Tibial artery (tissue), 4 donors: Measurements from ENCODE around the gene LAMC2.

Source experiments
- DNase-seq, 2 donors: peaks; one replicate each; pipeline ENCODE4 v3.0.0-alpha.2; 2019
- H3K27ac ChIP-seq, 2 donors: fragments of 200-600 bp; sonication (generic) in 1 of 2; 1 replicate in 1 of 2; 2 replicates in 1 of 2; pipeline ENCODE4 v1.5.1; 2018 to 2019; ENCODE audit warnings: mild to moderate bottlenecking in 1 of 2
- H3K27me3 ChIP-seq, 2 donors: fragments of 200-600 bp; sonication (generic) in 1 of 2; one replicate each; pipeline versions ENCODE4 v1.5.1 to v1.6.0; 2016 to 2019
- H3K36me3 ChIP-seq, 3 donors: fragments of 200-600 bp; sonication (generic) in 2 of 3; one replicate each; pipeline ENCODE4 v1.5.1; 2016 to 2019; ENCODE audit warnings: mild to moderate bottlenecking in 2 of 3
- H3K4me1 ChIP-seq, 4 donors: fragments of 200-600 bp; sonication (generic) in 2 of 4; 1 replicate in 3 of 4; 2 replicates in 1 of 4; pipeline ENCODE4 v1.5.1; 2016 to 2019
- H3K4me3 ChIP-seq, 2 donors: fragments of 200-600 bp; sonication (generic) in 1 of 2; 1 replicate in 1 of 2; 2 replicates in 1 of 2; pipeline ENCODE4 v1.5.1; 2018 to 2019; ENCODE audit warnings: mild to moderate bottlenecking in 2 of 2
- H3K9me3 ChIP-seq, 3 donors: fragments of 200-600 bp; sonication (generic) in 1 of 3; one replicate each; pipeline ENCODE4 v1.5.1; 2016 to 2019
- CTCF ChIP-seq, 2 experiments: fragments of 200-600 bp in 1 of 2; fragments of 450-650 bp in 1 of 2; IDR thresholded peaks; one replicate each; pipeline ENCODE4 v1.5.1; 2017 to 2019; ENCODE audit warnings: antibody characterized with exemption in 2 of 2, mild to moderate bottlenecking in 1 of 2, moderate library complexity in 1 of 2
- intact Hi-C: fragments of 100-400 bp; cut with DNase I; formaldehyde crosslinking; loops from one replicate; pipeline ENCODE4 v1.15.0; 2023; ENCODE audit warnings: low total_unique reads

Gene LAMC2

GRCh38 chr1:183209533-183210158 lies 23.6 kb downstream of the LAMC2 start:
- no peaks in the 10 kb centered on the region for H3K36me3 ChIP-seq
- no peak overlapping the region for H3K4me3 ChIP-seq
- TF ChIP-seq CTCF (IDR thresholded peaks at IDR 0.05), result no peak
- peaks cover 0 to 12% (median 6%) of the 10 kb centered on the region in 4 donors for H3K4me1 ChIP-seq
- no peak for DNase-seq
- no peaks in the 10 kb centered on the region for H3K9me3 ChIP-seq
- no peak overlapping the region for H3K27ac ChIP-seq
- H3K27me3 ChIP-seq, result no peaks in the 10 kb centered on the region
- intact Hi-C loops, result no loop called here

GRCh38 chr1:183210681-183211080 lies 24.6 kb downstream of the LAMC2 start:
- Histone ChIP-seq H3K9me3 (no peaks in the 10 kb centered on the region), H3K4me3 (no peak overlapping the region), H3K27ac (no peak overlapping the region), H3K27me3 (no peaks in the 10 kb centered on the region), H3K36me3 (no peaks in the 10 kb centered on the region), H3K4me1 (peaks cover 0 to 2% (median under 1%) of the 10 kb centered on the region in 4 donors)
- TF ChIP-seq CTCF (IDR thresholded peaks at IDR 0.05), result no peak
- no peak for DNase-seq
- intact Hi-C loops, result no loop called here

GRCh38 chr1:183212870-183213269 lies 26.8 kb downstream of the LAMC2 start:
- Histone ChIP-seq H3K27ac (no peak overlapping the region), H3K27me3 (no peaks in the 10 kb centered on the region), H3K36me3 (no peaks in the 10 kb centered on the region), H3K9me3 (no peaks in the 10 kb centered on the region), H3K4me1 (peaks cover 0 to 17% (median 12%) of the 10 kb centered on the region in 4 donors), H3K4me3 (no peak overlapping the region)
- DNase-seq, result no peak
- intact Hi-C loops, result no loop called here
- TF ChIP-seq CTCF (IDR thresholded peaks at IDR 0.05), result no peak

- Histone ChIP-seq H3K27me3 (no peaks in the 10 kb centered on the region), H3K36me3 (no peaks in the 10 kb centered on the region)
- DNase-seq, result no peak
Measured at GRCh38 chr1:183214021-183214970, 28.2 kb downstream of the LAMC2 start.

More at GRCh38 chr1:183214021-183214970, 28.2 kb downstream of the LAMC2 start:
- intact Hi-C loops, result no loop called here
- H3K9me3 ChIP-seq, result no peaks in the 10 kb centered on the region
- no peak overlapping the region for H3K4me3 ChIP-seq
- H3K27ac ChIP-seq, result no peak overlapping the region
- H3K4me1 ChIP-seq, result peaks cover 0 to 31% (median 25%) of the 10 kb centered on the region in 4 donors
- no peak for TF ChIP-seq CTCF (IDR thresholded peaks at IDR 0.05)
